HepG2 (cell line): Measurements from ENCODE around the gene SLC34A3. TPM values are rescaled to one million over a fixed set of nuclear protein-coding genes. Genes with fewer than 3 reads are reported as not detected.

Source experiments
- ASH2L ChIP-seq: fragments of 300-600, 200-600 bp; sonication (generic); IDR thresholded peaks from 2 replicates; pipeline ENCODE4 v1.7.0; 2017; ENCODE audit warnings: low read depth, mild to moderate bottlenecking, moderate library complexity, mixed read lengths, low read length; ENCODE audit not compliant: insufficient read length
- BORCS8-MEF2B ChIP-seq: sonication (generic); formaldehyde crosslinking; IDR thresholded peaks from 2 replicates; pipeline ENCODE4 v1.8.0; 2022; ENCODE audit warnings: mild to moderate bottlenecking, missing genetic modification reagents
- CHCHD3 ChIP-seq: sonication (generic); formaldehyde crosslinking; IDR thresholded peaks from 2 replicates; pipeline ENCODE4 v1.8.0; 2022; ENCODE audit warnings: mild to moderate bottlenecking, missing genetic modification reagents, moderate library complexity
- CREB1 ChIP-seq, 2 experiments: fragments of 450-650 bp in 1 of 2; IDR thresholded peaks; 2 replicates each; pipeline ENCODE4 v1.6.1; 2016 to 2017; ENCODE audit warnings: control low read depth in 1 of 2, mild to moderate bottlenecking in 1 of 2, missing compliant biosample characterization in 1 of 2, missing genetic modification characterization in 1 of 2
- HDAC1 ChIP-seq: sonication (generic); formaldehyde crosslinking; IDR thresholded peaks from 2 replicates; pipeline ENCODE4 v1.5.1; 2020; ENCODE audit warnings: mild to moderate bottlenecking, missing genetic modification reagents
- PHF8 ChIP-seq: sonication (generic); formaldehyde crosslinking; IDR thresholded peaks from 2 replicates; pipeline ENCODE4 v1.5.0; 2020; ENCODE audit warnings: missing genetic modification reagents
- POGZ ChIP-seq: sonication (generic); formaldehyde crosslinking; IDR thresholded peaks from 2 replicates; pipeline ENCODE4 v1.4.0; 2020; ENCODE audit warnings: mild to moderate bottlenecking, missing genetic modification reagents
- REPIN1 ChIP-seq: sonication (generic); formaldehyde crosslinking; IDR thresholded peaks from 2 replicates; pipeline ENCODE4 v1.8.0; 2022; ENCODE audit warnings: missing genetic modification reagents, low read depth, mild to moderate bottlenecking, borderline replicate concordance
- SALL2 ChIP-seq: sonication (generic); formaldehyde crosslinking; IDR thresholded peaks from 2 replicates; pipeline ENCODE4 v1.8.1; 2023; ENCODE audit warnings: mild to moderate bottlenecking, missing genetic modification reagents, inconsistent platforms
- SMAD3 ChIP-seq: sonication (generic); formaldehyde crosslinking; IDR thresholded peaks from 2 replicates; pipeline ENCODE4 v1.4.0; 2020; ENCODE audit warnings: missing genetic modification reagents
- STAT6 ChIP-seq: sonication (generic); formaldehyde crosslinking; IDR thresholded peaks from 2 replicates; pipeline ENCODE4 v1.4.0; 2020; ENCODE audit warnings: missing genetic modification reagents, mild to moderate bottlenecking, borderline replicate concordance
- ZC3H4 ChIP-seq: sonication (generic); formaldehyde crosslinking; IDR thresholded peaks from 2 replicates; pipeline ENCODE4 v1.4.0; 2020; ENCODE audit warnings: missing genetic modification reagents, borderline replicate concordance
- ZKSCAN1 ChIP-seq: fragments of 150-350 bp; IDR thresholded peaks from 2 replicates; pipeline ENCODE4 v1.6.1; 2014; ENCODE audit warnings: low read length
- ZMAT5 ChIP-seq: sonication (generic); formaldehyde crosslinking; IDR thresholded peaks from 2 replicates; pipeline ENCODE4 v1.5.0; 2020; ENCODE audit warnings: mild to moderate bottlenecking, low read depth, missing genetic modification reagents, borderline replicate concordance
- ZNF124 ChIP-seq: sonication (generic); formaldehyde crosslinking; IDR thresholded peaks from 2 replicates; pipeline ENCODE4 v1.4.0; 2020; ENCODE audit warnings: missing genetic modification reagents
- ZNF605 ChIP-seq: sonication (generic); formaldehyde crosslinking; IDR thresholded peaks from 2 replicates; pipeline ENCODE4 v1.8.0; 2022; ENCODE audit warnings: mild to moderate bottlenecking, missing genetic modification reagents
- ZNF839 ChIP-seq: sonication (generic); formaldehyde crosslinking; IDR thresholded peaks from 2 replicates; pipeline ENCODE4 v1.4.0; 2020; ENCODE audit warnings: missing genetic modification reagents, mild to moderate bottlenecking, borderline replicate concordance
- polyA plus RNA-seq, 8 experiments: library from polyadenylated mRNA; depleted of rRNA in 3 of 8; stranded (reverse) in 7 of 8; unstranded in 1 of 8; fragments of >200 nt; fragmentation: Illumina TruSeq in 4 of 8; extraction: Trizol in 4 of 8; gene quantifications; 2 replicates each; pipeline versions ENCODE4 v1.2.1 to v1.2.3, GENCODE V29; 2011 to 2016; ENCODE audit warnings: low read depth in 4 of 8, missing spikeins in 1 of 8, mixed read lengths in 1 of 8; ENCODE audit not compliant: insufficient read depth in 1 of 8
- total RNA-seq, 5 experiments: library from RNA; depleted of rRNA; stranded (reverse); fragments of >200 nt; fragmentation: Illumina TruSeq; extraction: Trizol; gene quantifications; 2 replicates each; pipeline ENCODE4 v1.2.3, GENCODE V29; 2016; ENCODE audit warnings: low read depth in 1 of 5
- TF ChIP-seq, protein P1 (sequence below), 2 experiments: IDR thresholded peaks; 2 replicates each; pipeline ENCODE4 v1.6.1; 2011 to 2012; ENCODE audit warnings: low read length in 2 of 2, borderline replicate concordance in 1 of 2, low read depth in 1 of 2, mild to moderate bottlenecking in 1 of 2, moderate library complexity in 1 of 2

Gene SLC34A3
- total and polyA plus RNA-seq, 2 of the 13 experiments (the other 11 are each of a cell fraction or from before 2014, with no cell fraction given), result 0.07 to 1.0 TPM

- TF ChIP-seq SALL2 (CRISPR knock-in tag) (0 out of 2 replicates have a peak, but pooled peaks have one; percentile 78), SMAD3 (CRISPR knock-in tag) (0 out of 2 replicates have a peak, but pooled peaks have one; percentile 72), ZNF605 (peak; percentile 48; the same call in 1 of the 2 replicates), HDAC1 (CRISPR knock-in tag) (peak; percentile 100), POGZ (CRISPR knock-in tag) (peak; percentile 70), ZKSCAN1 (no peak), PHF8 (CRISPR knock-in tag) (peak; percentile 96), ZNF124 (CRISPR knock-in tag) (peak; percentile 63; the same call in 1 of the 2 replicates), BORCS8-MEF2B (CRISPR knock-in tag) (peak; percentile 92; the same call in 1 of the 2 replicates), STAT6 (CRISPR knock-in tag) (no peak), ASH2L (peak; percentile 70), ZC3H4 (CRISPR knock-in tag) (no peak), REPIN1 (CRISPR knock-in tag) (peak; percentile 79), ZMAT5 (CRISPR knock-in tag) (no peak), ZNF839 (CRISPR knock-in tag) (no peak), CREB1 (IDR thresholded peaks at IDR 0.05) (peak; percentile 95), CREB1 (CRISPR knock-in tag; IDR thresholded peaks at IDR 0.05) (peak; percentile 96), CHCHD3 (0 out of 2 replicates have a peak, but pooled peaks have one; percentile 68)
- TF ChIP-seq, protein P1, sequence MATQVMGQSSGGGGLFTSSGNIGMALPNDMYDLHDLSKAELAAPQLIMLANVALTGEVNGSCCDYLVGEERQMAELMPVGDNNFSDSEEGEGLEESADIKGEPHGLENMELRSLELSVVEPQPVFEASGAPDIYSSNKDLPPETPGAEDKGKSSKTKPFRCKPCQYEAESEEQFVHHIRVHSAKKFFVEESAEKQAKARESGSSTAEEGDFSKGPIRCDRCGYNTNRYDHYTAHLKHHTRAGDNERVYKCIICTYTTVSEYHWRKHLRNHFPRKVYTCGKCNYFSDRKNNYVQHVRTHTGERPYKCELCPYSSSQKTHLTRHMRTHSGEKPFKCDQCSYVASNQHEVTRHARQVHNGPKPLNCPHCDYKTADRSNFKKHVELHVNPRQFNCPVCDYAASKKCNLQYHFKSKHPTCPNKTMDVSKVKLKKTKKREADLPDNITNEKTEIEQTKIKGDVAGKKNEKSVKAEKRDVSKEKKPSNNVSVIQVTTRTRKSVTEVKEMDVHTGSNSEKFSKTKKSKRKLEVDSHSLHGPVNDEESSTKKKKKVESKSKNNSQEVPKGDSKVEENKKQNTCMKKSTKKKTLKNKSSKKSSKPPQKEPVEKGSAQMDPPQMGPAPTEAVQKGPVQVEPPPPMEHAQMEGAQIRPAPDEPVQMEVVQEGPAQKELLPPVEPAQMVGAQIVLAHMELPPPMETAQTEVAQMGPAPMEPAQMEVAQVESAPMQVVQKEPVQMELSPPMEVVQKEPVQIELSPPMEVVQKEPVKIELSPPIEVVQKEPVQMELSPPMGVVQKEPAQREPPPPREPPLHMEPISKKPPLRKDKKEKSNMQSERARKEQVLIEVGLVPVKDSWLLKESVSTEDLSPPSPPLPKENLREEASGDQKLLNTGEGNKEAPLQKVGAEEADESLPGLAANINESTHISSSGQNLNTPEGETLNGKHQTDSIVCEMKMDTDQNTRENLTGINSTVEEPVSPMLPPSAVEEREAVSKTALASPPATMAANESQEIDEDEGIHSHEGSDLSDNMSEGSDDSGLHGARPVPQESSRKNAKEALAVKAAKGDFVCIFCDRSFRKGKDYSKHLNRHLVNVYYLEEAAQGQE (IDR thresholded peaks at IDR 0.05; ENCODE audit: borderline replicate concordance in 1 of 2, low read depth in 1 of 2, low read length in 2 of 2), result peak in 1 of 2 experiments; percentile 7; a peak in 1 of 4 replicates
These were observed 25.3 kb upstream of the SLC34A3 start, which contains the start of the genes NDOR1 and TMEM203 (continued) for GRCh38 chr9:137205126-137206069.
